Pancreas (tissue), 10 donors: ENCODE results near the gene ARNT2. TPM values are rescaled to one million over a fixed set of nuclear protein-coding genes. Genes with fewer than 3 reads are reported as not detected.

Source experiments
- ATAC-seq, 4 donors: fragments of 200-7000 bp; cut with Tn5 transposase; one replicate each; pipeline versions ENCODE4 v1.8.0 to v1.9.1; 2020; ENCODE audit warnings: mild to moderate bottlenecking in 4 of 4, moderate library complexity in 4 of 4
- DNase-seq, 6 donors: peaks; one replicate each; pipeline ENCODE4 v3.0.0-alpha.2; 2020
- FAIRE-seq: peaks from 2 replicates; lab custom pipeline; 2012; peaks lifted over from hg19 to GRCh38; lab: Jason Lieb, UNC
- H3K27ac ChIP-seq, 4 donors: fragments of 200-600 bp; sonication (generic); 1 replicate in 3 of 4; 2 replicates in 1 of 4; pipeline versions ENCODE4 v1.5.0 to v1.8.0; 2020
- H3K27me3 ChIP-seq, 4 donors: fragments of 200-600 bp; one replicate each; pipeline ENCODE4 v1.8.0; 2021
- H3K36me3 ChIP-seq, 3 donors: fragments of 200-600 bp; sonication (generic) in 1 of 3; one replicate each; pipeline versions ENCODE4 v1.5.0 to v1.8.0; 2020 to 2021
- H3K4me1 ChIP-seq, 3 donors: fragments of 200-600 bp; one replicate each; pipeline ENCODE4 v1.8.0; 2021
- H3K4me3 ChIP-seq, 4 donors: fragments of 200-600 bp; sonication (generic) in 2 of 4; one replicate each; pipeline versions ENCODE4 v1.5.0 to v1.8.0; 2020 to 2021
- H3K9me3 ChIP-seq, 4 donors: fragments of 200-600 bp; one replicate each; pipeline ENCODE4 v1.8.0; 2021
- CTCF ChIP-seq, 4 donors: fragments of 200-600 bp; sonication (generic) in 3 of 4; IDR thresholded peaks; one replicate each; pipeline versions ENCODE4 v1.5.0 to v1.8.0; 2021; ENCODE audit warnings: antibody characterized with exemption in 4 of 4
- whole genome bisulfite sequencing, 2 donors: extraction: QIAGEN DNeasy Blood & Tissue Kit; methylation state at CpG; one replicate each; pipeline ENCODE4 v1.1.7; 2013; 5-methylcytosine and 5-hydroxymethylcytosine counted together
- intact Hi-C, 3 donors: fragments of 100-400 bp; cut with DNase I; formaldehyde crosslinking; loops; one replicate each; pipeline versions ENCODE4 v1.11.1 to v1.14.2; 2022
- polyA plus RNA-seq, 2 donors: library from polyadenylated mRNA; stranded (reverse); fragments of 200-250 nt; gene quantifications; one replicate each; pipeline ENCODE4 v1.2.3, GENCODE V29; 2013
- total RNA-seq, 6 donors: library from RNA; stranded (reverse); fragmentation: NEBNext Ultra II Directional in 4 of 6; extraction: Animal tissue kit (Norgen Biotek cat#: 25700) in 4 of 6; gene quantifications; one replicate each; pipeline versions ENCODE4 v1.2.1 to v1.2.4, GENCODE V29; 2021 to 2023
- donor health status: healthy with polysubstance abuse.
- donor health status: DM: no; HTN: no; CAD: no; lungs with moderate emphysema.
- donor health status: DM: no; HTN: no; CAD: no.
- donor health status: control.
- donor health status: control.
- donor health status: Bipolar disorder and iron deficiency.
- donor health status: DM: yes; HTN: yes; CAD: no.
- donor health status: DM: no; HTN: no; CAD: no.
- donor health status: DM: no; HTN: no; CAD: no.
- donor health status: DM: yes; HTN: yes; CAD: no.

ARNT2 gene
- total and polyA plus RNA-seq, 8 donors: 2.1 to 18.1 (median 5.4) TPM

DNA sequence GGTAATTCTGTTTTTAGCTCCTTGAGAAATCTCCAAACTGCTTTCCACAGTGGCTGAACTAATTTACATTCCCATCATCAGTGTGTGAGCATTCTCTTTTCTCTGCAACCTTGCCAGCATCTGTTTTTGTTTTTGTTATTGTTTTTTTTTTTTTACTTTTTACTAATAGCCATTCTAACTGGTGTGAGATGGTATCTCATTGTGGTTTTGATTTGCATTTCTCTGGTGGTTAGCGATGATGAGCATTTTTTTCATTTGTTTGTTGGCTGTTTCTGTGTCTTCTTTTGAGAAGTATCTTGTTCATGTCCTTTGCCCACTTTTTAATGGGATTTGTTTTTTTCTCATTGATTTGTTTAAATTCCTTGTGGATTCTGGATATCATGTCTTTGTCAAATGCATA lies 161.2 kb downstream of the ARNT2 start:
- H3K27me3 ChIP-seq: no peaks in the 10 kb centered on the region
- TF ChIP-seq CTCF (IDR thresholded peaks at IDR 0.05): no peak
- 96 to 100% methylated on average over 1 of the region's 1 CpG for WGBS, 2 donors
- DNase-seq (no peak), FAIRE-seq (no peak), ATAC-seq (no peak)
- no peaks in the 10 kb centered on the region for H3K36me3 ChIP-seq
- no peaks in the 10 kb centered on the region for H3K4me1 ChIP-seq
- intact Hi-C loops: loop anchor here in 2 of 3 donors (5.0 to 10.0 kb wide), 2 partner anchors 212 to 409 kb away; partner anchors contain the start of gene CEMIP (in 1 of the 2)
- H3K27ac ChIP-seq: no peak overlapping the region
- H3K4me3 ChIP-seq: no peak overlapping the region
- H3K9me3 ChIP-seq: no peaks in the 10 kb centered on the region

DNA sequence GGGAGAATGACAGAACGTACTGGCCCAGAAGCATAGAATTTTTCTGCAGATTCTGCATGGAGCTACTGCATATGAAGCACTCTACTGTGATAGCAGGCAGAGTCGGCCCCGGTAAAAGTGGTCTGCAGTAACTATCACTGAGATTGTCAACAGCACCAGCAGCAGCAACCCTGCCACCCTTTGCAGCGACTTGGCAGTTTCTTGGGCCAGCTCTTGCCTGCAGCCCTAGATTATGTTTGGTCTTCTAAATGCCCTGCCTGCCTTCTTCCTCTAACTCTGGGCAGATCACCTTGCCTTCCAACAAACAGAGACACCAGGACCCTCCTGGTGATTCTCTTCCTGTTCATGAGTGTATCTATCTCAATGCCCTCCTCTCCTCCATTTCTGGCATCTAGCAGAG lies 161.8 kb downstream of the ARNT2 start:
- ATAC-seq (no peak), FAIRE-seq (no peak), DNase-seq (no peak)
- no peak for TF ChIP-seq CTCF (IDR thresholded peaks at IDR 0.05)
- no peak overlapping the region for H3K27ac ChIP-seq
- H3K27me3 ChIP-seq: no peaks in the 10 kb centered on the region
- H3K9me3 ChIP-seq: no peaks in the 10 kb centered on the region
- intact Hi-C loops: loop anchor here in 2 of 3 donors (5.0 to 10.0 kb wide), 2 partner anchors 211 to 409 kb away; partner anchors contain the start of gene CEMIP (in 1 of the 2)
- H3K36me3 ChIP-seq: no peaks in the 10 kb centered on the region
- no peaks in the 10 kb centered on the region for H3K4me1 ChIP-seq
- no peak overlapping the region for H3K4me3 ChIP-seq
- 83 to 89% methylated on average over 4 of the region's 4 CpGs for WGBS, 2 donors

- FAIRE-seq (no peak), ATAC-seq (peak; percentile 60 to 95 (median 92)), DNase-seq (peak in 3 of 6 donors; percentile 17 to 66 (median 24))
- H3K4me3 ChIP-seq: no peak overlapping the region
- no peaks in the 10 kb centered on the region for H3K36me3 ChIP-seq
- H3K27ac ChIP-seq: no peak overlapping the region
- H3K27me3 ChIP-seq: no peaks in the 10 kb centered on the region
- no peaks in the 10 kb centered on the region for H3K9me3 ChIP-seq
- intact Hi-C loops: loop anchor here in 2 of 3 donors (5.0 to 10.0 kb wide), 2 partner anchors 210 to 407 kb away; partner anchors contain the start of gene CEMIP (in 1 of the 2)
- H3K4me1 ChIP-seq: no peaks in the 10 kb centered on the region
- peak; percentile 23 to 56 (median 44) for TF ChIP-seq CTCF (IDR thresholded peaks at IDR 0.05)
- 6 to 10% methylated on average over 5 of the region's 5 CpGs for WGBS, 2 donors
These were observed 163.6 kb downstream of the ARNT2 start for GRCh38 chr15:80567721-80568157.

DNA sequence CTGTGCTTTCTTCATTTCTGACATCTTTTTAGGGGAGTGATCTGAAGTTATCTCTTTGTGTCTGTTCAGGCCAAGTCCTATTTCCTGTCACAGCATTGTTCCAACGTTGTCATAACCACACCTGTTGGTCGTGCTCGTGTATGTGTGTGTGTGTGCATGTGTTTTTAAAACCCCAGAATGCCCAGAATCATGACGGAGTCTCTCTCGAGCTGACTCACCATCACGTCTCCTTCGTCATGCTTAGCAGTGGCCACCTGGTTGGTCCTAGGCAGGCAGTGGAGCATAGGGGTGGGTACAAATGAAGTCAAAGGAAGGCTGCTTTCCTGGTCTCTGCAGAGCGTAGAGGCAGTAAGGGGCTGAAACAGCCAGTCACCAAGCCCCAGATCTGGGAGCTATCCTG lies 164.1 kb downstream of the ARNT2 start:
- no peak overlapping the region for H3K4me3 ChIP-seq
- H3K4me1 ChIP-seq: no peaks in the 10 kb centered on the region
- no peak for FAIRE-seq
- 67 to 69% methylated on average over 8 of the region's 8 CpGs for WGBS, 2 donors
- no peak for TF ChIP-seq CTCF (IDR thresholded peaks at IDR 0.05)
- H3K9me3 ChIP-seq: no peaks in the 10 kb centered on the region
- ATAC-seq: no peak
- no peak for DNase-seq
- H3K36me3 ChIP-seq: no peaks in the 10 kb centered on the region
- H3K27me3 ChIP-seq: no peaks in the 10 kb centered on the region
- H3K27ac ChIP-seq: no peak overlapping the region
- intact Hi-C loops: loop anchor here in 2 of 3 donors (5.0 to 10.0 kb wide), 2 partner anchors 209 to 407 kb away; partner anchors contain the start of gene CEMIP (in 1 of the 2)
